Measurements from ENCODE around the gene XPA.

XPA gene

GRCh38 chr9:97697837-97698236 lies 697 bp upstream of the XPA start:
- peaks cover 3% of the 10 kb centered on the region for H3K4me1 ChIP-seq
- H3K4me3 ChIP-seq (ENCODE audit: low read depth, low read length) = peak overlapping the region; percentile 78
- no peaks in the 10 kb centered on the region for H3K9me3 ChIP-seq (ENCODE audit: control insufficient read depth, low read length)
- no peaks in the 10 kb centered on the region for H3K36me3 ChIP-seq (ENCODE audit: control insufficient read depth, insufficient read depth, low read length)
- H2AFZ ChIP-seq = peak overlapping the region; percentile 76
- no peak overlapping the region for H3K9ac ChIP-seq
- peaks cover 10% of the 10 kb centered on the region for H3K79me2 ChIP-seq
- TF ChIP-seq CTCF (IDR thresholded peaks at IDR 0.05) = no peak
- peak overlapping the region; percentile 82 for H3K27ac ChIP-seq
- no peaks in the 10 kb centered on the region for H3K27me3 ChIP-seq (ENCODE audit: control insufficient read depth, insufficient read depth, low read length)
- peak overlapping the region; percentile 84 for H3K4me2 ChIP-seq (ENCODE audit: low read length)

- H3K4me3 ChIP-seq (ENCODE audit: low read depth, low read length) = peak overlapping the region; percentile 78
- H3K27me3 ChIP-seq (ENCODE audit: control insufficient read depth, insufficient read depth, low read length) = no peaks in the 10 kb centered on the region
- peak overlapping the region; percentile 84 for H3K4me2 ChIP-seq (ENCODE audit: low read length)
- H3K36me3 ChIP-seq (ENCODE audit: control insufficient read depth, insufficient read depth, low read length) = no peaks in the 10 kb centered on the region
- H2AFZ ChIP-seq = peak overlapping the region; percentile 76
- peaks cover 3% of the 10 kb centered on the region for H3K4me1 ChIP-seq
- no peaks in the 10 kb centered on the region for H3K9me3 ChIP-seq (ENCODE audit: control insufficient read depth, low read length)
- H3K27ac ChIP-seq = peak overlapping the region; percentile 82
- peak overlapping the region; percentile 47 for H3K9ac ChIP-seq
- H3K79me2 ChIP-seq = peaks cover 10% of the 10 kb centered on the region
- TF ChIP-seq CTCF (IDR thresholded peaks at IDR 0.05) = no peak
These were observed 941 bp downstream of the XPA start for GRCh38 chr9:97695995-97696802.

- H3K9me3 ChIP-seq (ENCODE audit: control insufficient read depth, low read length) = no peaks in the 10 kb centered on the region
- H3K79me2 ChIP-seq = peaks cover 12% of the 10 kb centered on the region
- H3K9ac ChIP-seq = no peak overlapping the region
- H3K4me1 ChIP-seq = peaks cover 3% of the 10 kb centered on the region
- peak overlapping the region; percentile 78 for H3K4me3 ChIP-seq (ENCODE audit: low read depth, low read length)
- H3K27me3 ChIP-seq (ENCODE audit: control insufficient read depth, insufficient read depth, low read length) = no peaks in the 10 kb centered on the region
- H3K36me3 ChIP-seq (ENCODE audit: control insufficient read depth, insufficient read depth, low read length) = no peaks in the 10 kb centered on the region
- peak overlapping the region; percentile 84 for H3K4me2 ChIP-seq (ENCODE audit: low read length)
- TF ChIP-seq CTCF (IDR thresholded peaks at IDR 0.05) = no peak
- no peak overlapping the region for H2AFZ ChIP-seq
- H3K27ac ChIP-seq = no peak overlapping the region
These were observed 1.8 kb downstream of the XPA start for GRCh38 chr9:97695390-97695789.

- Histone ChIP-seq H3K27ac (no peak overlapping the region), H3K36me3 (ENCODE audit: control insufficient read depth, insufficient read depth, low read length) (no peaks in the 10 kb centered on the region), H3K9me3 (ENCODE audit: control insufficient read depth, low read length) (no peaks in the 10 kb centered on the region), H2AFZ (no peak overlapping the region), H3K79me2 (peaks cover 12% of the 10 kb centered on the region), H3K4me1 (peaks cover 3% of the 10 kb centered on the region), H3K4me3 (ENCODE audit: low read depth, low read length) (no peak overlapping the region), H3K27me3 (ENCODE audit: control insufficient read depth, insufficient read depth, low read length) (no peaks in the 10 kb centered on the region), H3K9ac (no peak overlapping the region), H3K4me2 (ENCODE audit: low read length) (peak overlapping the region; percentile 84)
- TF ChIP-seq CTCF (IDR thresholded peaks at IDR 0.05) = no peak
These were observed 2.4 kb downstream of the XPA start for GRCh38 chr9:97694769-97695168.

All from parathyroid adenoma (tissue), 2 donors.